ENCODE results near the gene SYCP1.

SYCP1 gene

GRCh38 chr1:114997510-114998289 lies 143.0 kb downstream of the SYCP1 start:
- TF ChIP-seq ZNF433 (tag by site-specific recombination; IDR thresholded peaks at IDR 0.05; ENCODE audit: low read depth) (no peak), ZNF26 (tag by site-specific recombination; IDR thresholded peaks at IDR 0.05) (no peak), ZNF114 (tag by site-specific recombination; IDR thresholded peaks at IDR 0.05) (no peak), ZNF266 (tag by site-specific recombination; IDR thresholded peaks at IDR 0.05; ENCODE audit: low read depth) (no peak), ZNF777 (tag by site-specific recombination; IDR thresholded peaks at IDR 0.05; ENCODE audit: borderline replicate concordance) (no peak), HOXD13 (CRISPR knock-in tag; IDR thresholded peaks at IDR 0.05; ENCODE audit: borderline replicate concordance) (no peak), ZNF654 (tag by site-specific recombination; IDR thresholded peaks at IDR 0.05; ENCODE audit: low read depth) (no peak), ZBTB6 (tag by site-specific recombination; IDR thresholded peaks at IDR 0.05) (no peak)
- no peaks in the 10 kb centered on the region for H3K4me1 ChIP-seq (ENCODE audit: control insufficient read depth, insufficient read depth, low read length)
- no peaks in the 10 kb centered on the region for H3K36me3 ChIP-seq (ENCODE audit: control insufficient read depth in 2 of 2, insufficient read depth in 1 of 2, low read length in 2 of 2)
- no peak overlapping the region for H3K4me3 ChIP-seq (ENCODE audit: low read depth, low read length)
- ChIA-PET POLR2A (no interaction called here), CTCF (interaction anchor here (0.6 to 1.7 kb wide), 3 partner anchors 56 to 596 kb away, joined by 3 to 8 read pairs (median 3); no protein-coding TSS in a partner anchor)
- no peaks in the 10 kb centered on the region for H3K9me3 ChIP-seq (ENCODE audit: control insufficient read depth, insufficient read depth, low read depth, low read length)
- no peak overlapping the region for H3K27ac ChIP-seq (ENCODE audit: extremely low read depth, low read depth, low read length)

- TF ChIP-seq ZNF624 (tag by site-specific recombination; IDR thresholded peaks at IDR 0.05) (no peak), ZNF202 (tag by site-specific recombination; IDR thresholded peaks at IDR 0.05; ENCODE audit: borderline replicate concordance) (no peak), ZNF274 (IDR thresholded peaks at IDR 0.05; ENCODE audit: low read length) (no peak), ZNF274 (tag by site-specific recombination; IDR thresholded peaks at IDR 0.05; ENCODE audit: borderline replicate concordance) (no peak), BCL11A (tag by site-specific recombination; IDR thresholded peaks at IDR 0.05; ENCODE audit: low read depth) (no peak), ZNF610 (tag by site-specific recombination; IDR thresholded peaks at IDR 0.05; ENCODE audit: borderline replicate concordance) (no peak), ZNF112 (tag by site-specific recombination; IDR thresholded peaks at IDR 0.05) (no peak), ZNF175 (tag by site-specific recombination; IDR thresholded peaks at IDR 0.05) (no peak), ZBTB6 (tag by site-specific recombination; IDR thresholded peaks at IDR 0.05) (no peak)
- TF ChIP-seq, protein P1, sequence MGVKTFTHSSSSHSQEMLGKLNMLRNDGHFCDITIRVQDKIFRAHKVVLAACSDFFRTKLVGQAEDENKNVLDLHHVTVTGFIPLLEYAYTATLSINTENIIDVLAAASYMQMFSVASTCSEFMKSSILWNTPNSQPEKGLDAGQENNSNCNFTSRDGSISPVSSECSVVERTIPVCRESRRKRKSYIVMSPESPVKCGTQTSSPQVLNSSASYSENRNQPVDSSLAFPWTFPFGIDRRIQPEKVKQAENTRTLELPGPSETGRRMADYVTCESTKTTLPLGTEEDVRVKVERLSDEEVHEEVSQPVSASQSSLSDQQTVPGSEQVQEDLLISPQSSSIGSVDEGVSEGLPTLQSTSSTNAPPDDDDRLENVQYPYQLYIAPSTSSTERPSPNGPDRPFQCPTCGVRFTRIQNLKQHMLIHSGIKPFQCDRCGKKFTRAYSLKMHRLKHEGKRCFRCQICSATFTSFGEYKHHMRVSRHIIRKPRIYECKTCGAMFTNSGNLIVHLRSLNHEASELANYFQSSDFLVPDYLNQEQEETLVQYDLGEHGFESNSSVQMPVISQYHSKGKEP (tag by site-specific recombination; IDR thresholded peaks at IDR 0.05), result no peak
- Histone ChIP-seq H3K9me3 (ENCODE audit: control insufficient read depth, insufficient read depth, low read depth, low read length) (no peaks in the 10 kb centered on the region), H3K36me3 (ENCODE audit: control insufficient read depth in 2 of 2, insufficient read depth in 1 of 2, low read length in 2 of 2) (no peaks in the 10 kb centered on the region), H3K4me1 (ENCODE audit: control insufficient read depth, insufficient read depth, low read length) (no peaks in the 10 kb centered on the region), H3K27ac (ENCODE audit: extremely low read depth, low read depth, low read length) (no peak overlapping the region), H3K4me3 (ENCODE audit: low read depth, low read length) (no peak overlapping the region)
- ChIA-PET POLR2A (interaction anchor here (0.6 kb wide), 1 partner anchor 46 kb away, joined by 3 read pairs; no protein-coding TSS in a partner anchor), CTCF (interaction anchor here (0.7 kb wide), 1 partner anchor 106 kb away, joined by 4 read pairs; no protein-coding TSS in a partner anchor)
Observed at GRCh38 chr1:115006191-115006590, 151.5 kb downstream of the SYCP1 start.
